Gastrocnemius medialis (tissue), 4 donors: ENCODE data around the gene MANEAL.

Source experiments
- CTCF ChIP-seq, 5 experiments: fragments of 450-650 bp in 3 of 5; fragments of 200-600 bp in 2 of 5; sonication (generic) in 2 of 5; IDR thresholded peaks in 4 of 5; conservative IDR thresholded peaks in 1 of 5; 1 replicate in 4 of 5; 2 replicates in 1 of 5; pipeline ENCODE4 v1.5.1; 2016 to 2019; ENCODE audit warnings: antibody characterized with exemption in 5 of 5, mild to moderate bottlenecking in 3 of 5, moderate library complexity in 3 of 5
- POLR2A ChIP-seq, 2 donors: fragments of 450-650 bp; IDR thresholded peaks; one replicate each; pipeline ENCODE4 v1.6.1; 2017; ENCODE audit warnings: antibody characterized with exemption in 2 of 2, mild to moderate bottlenecking in 2 of 2, moderate library complexity in 2 of 2

- no peak for TF ChIP-seq CTCF (IDR thresholded peaks at IDR 0.05 in 4 of 5, conservative IDR thresholded peaks at IDR 0.05 in 1 of 5)
- TF ChIP-seq POLR2A (IDR thresholded peaks at IDR 0.05), result no peak
These were observed 47.1 kb downstream of the MANEAL start for GRCh38 chr1:37840711-37841110.
